HepG2 (cell line): ENCODE measurements around the gene KRTAP12-1. TPM values are rescaled to one million over a fixed set of nuclear protein-coding genes. Genes with fewer than 3 reads are reported as not detected.

ENCODE experiments used
- ATAC-seq: fragments of 200-7000 bp; cut with Tn5 transposase; 3 replicates; pipeline ENCODE4 v1.9.1; 2020; ENCODE audit warnings: mild to moderate bottlenecking, moderate library complexity
- Bru-seq: library from RNA; stranded (reverse); fragments of 400-500 nt; gene quantifications from one replicate; lab custom pipeline; 2021; lab: Mats Ljungman, UMichigan
- BruChase-seq, 2 experiments: library from RNA; stranded (reverse); fragments of 400-500 nt; gene quantifications; one replicate each; lab custom pipeline; 2021; lab: Mats Ljungman, UMichigan
- BruUV-seq: library from RNA; stranded (reverse); fragments of 400-500 nt; replicated peaks from 2 replicates; lab custom pipeline; 2021; lab: Mats Ljungman, UMichigan
- CTCF ChIA-PET: fragments of 300-600 bp; formaldehyde crosslinking; extraction: SDS; loops from one replicate; lab custom pipeline; 2021; ENCODE audit warnings: low total read pairs, inconsistent platforms, low intra/inter-chr PET ratio; lab: Yijun Ruan, JAX
- POLR2A ChIA-PET: fragments of 350-600 bp; sonication (Branson Sonifier 250); formaldehyde crosslinking; loops from one replicate; lab custom pipeline; 2020; ENCODE audit warnings: antibody characterized with exemption, inconsistent platforms; lab: Yijun Ruan, JAX
- DNase-seq: peaks from one replicate; pipeline ENCODE4 v3.0.0-alpha.2; 2015; ENCODE audit warnings: low spot score
- FAIRE-seq: peaks from 3 replicates; lab custom pipeline; 2011; peaks lifted over from hg19 to GRCh38; lab: Jason Lieb, UNC
- H2AFZ ChIP-seq: one replicate; pipeline ENCODE4 v1.6.1; 2011; ENCODE audit warnings: low read length, inconsistent platforms
- H3K27ac ChIP-seq: fragments of 300-600 bp; 3 replicates; pipeline ENCODE4 v1.8.0; 2011; ENCODE audit warnings: mixed run types, mild to moderate bottlenecking, mixed read lengths, low read length, inconsistent platforms; ENCODE audit not compliant: insufficient read depth; ENCODE audit errors: extremely low read length
- H3K27me3 ChIP-seq, 2 experiments: fragments of 200-600 bp in 1 of 2; 2 replicates in 1 of 2; 3 replicates in 1 of 2; pipeline versions ENCODE4 v1.6.0 to v1.8.0; 2011; ENCODE audit warnings: low read length in 2 of 2, mild to moderate bottlenecking in 2 of 2, moderate library complexity in 2 of 2, inconsistent platforms in 1 of 2; ENCODE audit not compliant: insufficient read depth in 2 of 2, control insufficient read depth in 1 of 2
- H3K36me3 ChIP-seq, 2 experiments: fragments of 200-600 bp in 1 of 2; replicated peaks in 1 of 2; 2 replicates in 1 of 2; 3 replicates in 1 of 2; pipeline versions ENCODE4 v1.5.1 to v1.8.0; 2011; ENCODE audit warnings: low read length in 2 of 2, inconsistent platforms in 1 of 2; ENCODE audit not compliant: insufficient read depth in 2 of 2, control insufficient read depth in 1 of 2
- H3K4me1 ChIP-seq: 2 replicates; pipeline ENCODE4 v1.5.1; 2012; ENCODE audit warnings: low read length, inconsistent platforms; ENCODE audit not compliant: insufficient read depth
- H3K4me2 ChIP-seq: 2 replicates; pipeline ENCODE4 v1.6.0; 2011; ENCODE audit warnings: low read depth, low read length, inconsistent platforms
- H3K4me3 ChIP-seq, 3 experiments: fragments of 200-600 bp in 1 of 3; sonication (generic), shearing (Covaris generic) in 1 of 3; replicated peaks in 1 of 3; 2 replicates each; pipeline ENCODE4 v1.5.1; 2011 to 2016; ENCODE audit warnings: low read length in 3 of 3, inconsistent platforms in 2 of 3, low read depth in 2 of 3, mild to moderate bottlenecking in 2 of 3, control low read depth in 1 of 3, mixed read lengths in 1 of 3; ENCODE audit not compliant: insufficient read depth in 1 of 3
- H3K79me2 ChIP-seq: one replicate; pipeline ENCODE4 v1.6.1; 2011; ENCODE audit warnings: low read length, inconsistent platforms; ENCODE audit not compliant: insufficient read depth
- H3K9ac ChIP-seq: 2 replicates; pipeline ENCODE4 v1.6.0; 2011; ENCODE audit warnings: mild to moderate bottlenecking, low read depth, low read length, inconsistent platforms; ENCODE audit not compliant: insufficient read depth
- H3K9me3 ChIP-seq: 2 replicates; pipeline ENCODE4 v1.5.1; 2012; ENCODE audit warnings: mild to moderate bottlenecking, low read length
- H4K20me1 ChIP-seq: 2 replicates; pipeline ENCODE4 v1.6.0; 2011; ENCODE audit warnings: inconsistent platforms, mild to moderate bottlenecking, low read length, moderate library complexity; ENCODE audit not compliant: insufficient read depth
- ZNF326 ChIP-seq: sonication (generic); formaldehyde crosslinking; IDR thresholded peaks from 2 replicates; pipeline ENCODE4 v1.4.0; 2020; ENCODE audit warnings: missing genetic modification reagents, borderline replicate concordance
- WGBS: methylation state at CpG from one replicate; pipeline ENCODE4 v1.1.6; 2017; ENCODE audit warnings: low lambda C conversion rate; 5-methylcytosine and 5-hydroxymethylcytosine counted together
- in situ Hi-C: cut with HindIII; loops from 2 replicates; pipeline ENCODE4 v1.10.0; 2017; ENCODE audit warnings: low pct_unique_long_range_greater_than_20kb; ENCODE audit not compliant: extremely low pct_ligation_motif_present
- intact Hi-C: fragments of 100-400 bp; cut with micrococcal nuclease; formaldehyde crosslinking; loops from one replicate; pipeline ENCODE4 v1.10.0; 2022; ENCODE audit not compliant: unreplicated experiment
- long read RNA-seq, 2 experiments: library from RNA in 1 of 2; library from polyadenylated mRNA in 1 of 2; stranded (forward) in 1 of 2; unstranded in 1 of 2; transcript quantifications; one replicate each; pipeline ENCODE4 v2.0.0, GENCODE V29; 2019 to 2022
- polyA minus RNA-seq, 3 experiments: library from RNA; depleted of rRNA, polyadenylated mRNA; stranded (reverse); fragments of >200 nt; gene quantifications; 2 replicates each; pipeline ENCODE4 v1.2.3, GENCODE V29; 2011; ENCODE audit warnings: low replicate concordance in 1 of 3
- polyA plus RNA-seq, 8 experiments: library from polyadenylated mRNA; depleted of rRNA in 3 of 8; stranded (reverse) in 7 of 8; unstranded in 1 of 8; fragments of >200 nt; fragmentation: Illumina TruSeq in 4 of 8; extraction: Trizol in 4 of 8; gene quantifications; 2 replicates each; pipeline versions ENCODE4 v1.2.1 to v1.2.3, GENCODE V29; 2011 to 2016; ENCODE audit warnings: low read depth in 4 of 8, missing spikeins in 1 of 8, mixed read lengths in 1 of 8; ENCODE audit not compliant: insufficient read depth in 1 of 8
- total RNA-seq, 5 experiments: library from RNA; depleted of rRNA; stranded (reverse); fragments of >200 nt; fragmentation: Illumina TruSeq; extraction: Trizol; gene quantifications; 2 replicates each; pipeline ENCODE4 v1.2.3, GENCODE V29; 2016; ENCODE audit warnings: low read depth in 1 of 5

Gene KRTAP12-1
- total RNA-seq (2016; rRNA removed; fragmentation: Illumina TruSeq; extraction: Trizol) (not detected in 2 replicates), polyA plus RNA-seq (2011; rRNA removed) (0.13 TPM in 1 of 2 replicates, not detected in the other), polyA minus RNA-seq (2011; rRNA and poly(A)+ RNA removed; ENCODE audit: low replicate concordance) (not detected in 2 replicates), Bru-seq, nascent RNA (not detected), BruChase-seq, experiment 1, labeled RNA remaining after a 6-hour chase (not detected), BruChase-seq, experiment 2, labeled RNA remaining after a 2-hour chase (not detected)
- not detected in 2 replicates for total RNA-seq (2016; cell fraction: cytosol; rRNA removed; fragmentation: Illumina TruSeq; extraction: Trizol; ENCODE audit: low read depth)
- not detected in 2 replicates for total RNA-seq (2016; cell fraction: insoluble cytoplasmic fraction; rRNA removed; fragmentation: Illumina TruSeq; extraction: Trizol)
- total RNA-seq (2016; cell fraction: membrane; rRNA removed; fragmentation: Illumina TruSeq; extraction: Trizol), result not detected in 2 replicates
- not detected in 2 replicates for total RNA-seq (2016; cell fraction: nucleus; rRNA removed; fragmentation: Illumina TruSeq; extraction: Trizol)
- polyA plus RNA-seq (2011; cell fraction: cytosol; rRNA removed), result not detected in 2 replicates
- polyA plus RNA-seq (2011; cell fraction: nucleus; rRNA removed), result 0.40 TPM in 1 of 2 replicates, not detected in the other
- not detected in 2 replicates for polyA plus RNA-seq (2012)
- polyA plus RNA-seq (2016; cell fraction: cytosol; fragmentation: Illumina TruSeq; extraction: Trizol; ENCODE audit: low read depth), result not detected in 2 replicates
- polyA plus RNA-seq (2016; cell fraction: insoluble cytoplasmic fraction; fragmentation: Illumina TruSeq; extraction: Trizol; ENCODE audit: low read depth), result not detected in 2 replicates
- polyA plus RNA-seq (2016; cell fraction: membrane; fragmentation: Illumina TruSeq; extraction: Trizol; ENCODE audit: low read depth), result not detected in 2 replicates
- not detected in 2 replicates for polyA plus RNA-seq (2016; cell fraction: nucleus; fragmentation: Illumina TruSeq; extraction: Trizol; ENCODE audit: insufficient read depth, low read depth)
- polyA minus RNA-seq (2011; cell fraction: cytosol; rRNA and poly(A)+ RNA removed), result not detected in 2 replicates
- not detected in 2 replicates for polyA minus RNA-seq (2011; cell fraction: nucleus; rRNA and poly(A)+ RNA removed)
- long read RNA-seq, experiment 1, result 0 reads
- long read RNA-seq, experiment 2, result 0 reads

DNA sequence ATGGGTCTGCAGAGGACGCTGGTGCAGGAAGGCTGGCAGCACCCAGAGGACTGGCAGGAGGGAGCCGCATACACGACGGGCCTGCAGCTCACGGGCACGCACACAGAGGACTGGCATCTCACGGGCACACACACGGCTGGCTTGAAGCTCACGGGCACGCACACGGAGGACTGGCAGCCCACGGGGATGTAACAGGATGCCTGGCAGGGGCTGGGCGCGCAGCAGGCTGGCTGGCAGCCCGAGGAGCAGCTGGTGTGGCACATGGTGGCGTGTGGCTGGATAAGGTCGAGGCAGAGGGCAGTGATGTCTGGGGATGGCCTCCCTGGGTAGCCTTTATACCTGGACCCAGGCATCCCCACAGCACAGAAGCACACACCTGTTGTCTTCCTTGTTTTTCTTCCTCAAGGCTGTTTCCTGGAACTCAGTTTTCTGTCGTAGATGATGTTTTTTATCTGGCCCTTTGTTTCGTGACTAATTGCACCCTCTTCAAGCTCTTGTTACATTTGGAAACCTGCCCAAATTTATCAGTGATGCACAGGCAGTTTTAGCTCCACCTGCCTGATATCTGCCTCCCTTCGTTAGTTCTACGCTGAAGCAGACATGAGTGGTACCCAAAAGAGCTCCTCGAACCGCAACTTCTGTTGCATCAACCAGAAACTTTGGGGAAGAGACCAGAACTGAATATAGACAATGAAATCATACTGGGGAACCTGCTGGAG is at the start of gene KRTAP12-1:
KRTAP12-1 (minus strand) TSS at position 303 of the 719 bp plus-strand sequence; CDS start at position 263, 40 bp downstream.
- intact Hi-C loops, result no loop called here
- ATAC-seq, result no peak

More for the DNA sequence above, at the start of gene KRTAP12-1:
- Histone ChIP-seq H3K9me3 (no peaks in the 10 kb centered on the region), H3K27ac (no peak within 1 kb of the TSS), H3K27me3 (peaks cover under 1 to 28% of the 10 kb centered on the region in 2 experiments; a peak in 4 of 5 replicates), H3K4me2 (no peak within 1 kb of the TSS), H3K79me2 (no peaks in the 10 kb centered on the region), H3K36me3 (no peaks in the 10 kb centered on the region), H2AFZ (no peak within 1 kb of the TSS), H4K20me1 (no peaks in the 10 kb centered on the region), H3K4me1 (no peaks in the 10 kb centered on the region), H3K9ac (no peak within 1 kb of the TSS), H3K4me3 (no peak within 1 kb of the TSS)
- FAIRE-seq (no peak), DNase-seq (no peak)
- in situ Hi-C loops, result no loop called here
- POLR2A ChIA-PET, result no interaction called here
- no TSS peak for BruUV-seq
- CTCF ChIA-PET, result no interaction called here
- no peak for TF ChIP-seq ZNF326
- 32% methylated on average over 6 of the region's 23 CpGs for WGBS
